ENCODE measurements around the gene TRPC4AP.

- TF ChIP-seq ZFP30 (CRISPR knock-in tag; IDR thresholded peaks at IDR 0.05), result no peak
- no peak for TF ChIP-seq RARB (CRISPR knock-in tag; IDR thresholded peaks at IDR 0.05)
- no peak for TF ChIP-seq ESRRG (CRISPR knock-in tag; IDR thresholded peaks at IDR 0.05)
- no peak for TF ChIP-seq PPARA (CRISPR knock-in tag; IDR thresholded peaks at IDR 0.05; ENCODE audit: borderline replicate concordance)
- no peak for TF ChIP-seq TCF4 (CRISPR knock-in tag; IDR thresholded peaks at IDR 0.05; ENCODE audit: borderline replicate concordance)
- TF ChIP-seq ARNTL (CRISPR knock-in tag; IDR thresholded peaks at IDR 0.05; ENCODE audit: borderline replicate concordance, low read depth), result no peak
- TF ChIP-seq TSHZ2 (CRISPR knock-in tag; IDR thresholded peaks at IDR 0.05), result no peak
- TF ChIP-seq PATZ1 (CRISPR knock-in tag; IDR thresholded peaks at IDR 0.05; ENCODE audit: borderline replicate concordance), result no peak
- TF ChIP-seq ZC3H10 (CRISPR knock-in tag; IDR thresholded peaks at IDR 0.05), result no peak
- no peak for TF ChIP-seq ZFP3 (CRISPR knock-in tag; IDR thresholded peaks at IDR 0.05)
- TF ChIP-seq ISL1 (CRISPR knock-in tag; IDR thresholded peaks at IDR 0.05), result no peak
These were observed 106.9 kb downstream of the TRPC4AP start for GRCh38 chr20:34985461-34986310.
